GM19455 (cell line): ENCODE results near the gene TMEM170B.
"Not testable (repeated sequence)": the region's sequence is repeated elsewhere in the genome, so short reads cannot be mapped to it uniquely, and the experiment has no call there.

Source experiments
- ATAC-seq: cut with Tn5 transposase; IDR thresholded peaks from one replicate; pipeline ENCODE4 v1.9.1; 2021; ENCODE audit not compliant: unreplicated experiment

TMEM170B gene

DNA sequence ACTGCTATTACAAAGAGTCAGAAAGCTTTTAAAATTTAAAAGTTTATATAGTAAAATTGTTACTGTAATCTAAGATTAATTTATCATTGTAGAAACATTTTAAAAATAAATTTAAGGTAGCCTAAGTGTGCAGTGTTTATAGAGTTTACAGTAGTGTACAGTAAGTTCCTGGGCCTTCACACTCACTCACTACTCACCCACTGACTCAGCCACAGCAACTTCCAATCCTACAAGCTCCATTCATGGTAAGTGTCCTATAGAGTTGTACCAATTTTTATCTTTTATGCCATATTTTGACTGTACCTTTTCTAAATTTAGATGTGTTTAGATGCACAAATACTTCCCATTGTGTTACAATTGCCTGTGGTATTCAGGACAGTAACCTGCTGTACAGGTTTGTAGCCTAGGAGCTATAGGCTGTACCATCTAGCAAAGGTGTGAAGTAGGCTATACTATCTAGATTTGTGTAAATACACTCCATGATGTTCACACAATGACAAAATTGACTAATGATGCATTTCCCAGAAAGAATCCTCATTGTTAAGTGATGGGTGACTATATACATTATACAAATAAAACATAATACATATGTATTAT lies 10.2 kb upstream of the TMEM170B start:
- ATAC-seq, result no peak

- ATAC-seq, result no peak
Observed at GRCh38 chr6:11528996-11529395, 8.6 kb upstream of the TMEM170B start.

- no peak for ATAC-seq
Observed at GRCh38 chr6:11532097-11532496, 5.5 kb upstream of the TMEM170B start.

GRCh38 chr6:11534561-11534960 lies 3.0 kb upstream of the TMEM170B start:
- no peak for ATAC-seq

DNA sequence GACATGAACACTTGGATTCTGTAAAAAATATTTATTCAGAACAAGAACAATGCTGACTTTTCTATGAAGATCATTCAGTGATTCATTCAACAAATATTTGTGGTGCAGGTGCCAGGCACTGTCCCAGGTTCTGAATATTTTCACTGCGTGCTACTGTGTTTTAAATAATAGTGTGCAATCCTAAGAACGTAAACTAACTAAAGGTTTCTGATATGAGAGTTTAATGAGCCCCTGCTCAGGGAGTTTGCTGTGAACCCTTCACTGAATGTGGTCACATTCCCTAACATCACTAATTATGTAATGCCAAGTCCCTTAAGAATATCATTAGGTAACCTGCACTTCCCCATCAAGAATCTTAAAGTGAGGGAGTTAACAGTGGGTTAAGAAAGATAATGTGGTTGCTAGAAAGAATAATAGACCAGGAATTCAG lies 1.7 kb upstream of the TMEM170B start:
- ATAC-seq, result no peak

- no peak for ATAC-seq
Observed at GRCh38 chr6:11536795-11537194, 754 bp upstream of the TMEM170B start.

DNA sequence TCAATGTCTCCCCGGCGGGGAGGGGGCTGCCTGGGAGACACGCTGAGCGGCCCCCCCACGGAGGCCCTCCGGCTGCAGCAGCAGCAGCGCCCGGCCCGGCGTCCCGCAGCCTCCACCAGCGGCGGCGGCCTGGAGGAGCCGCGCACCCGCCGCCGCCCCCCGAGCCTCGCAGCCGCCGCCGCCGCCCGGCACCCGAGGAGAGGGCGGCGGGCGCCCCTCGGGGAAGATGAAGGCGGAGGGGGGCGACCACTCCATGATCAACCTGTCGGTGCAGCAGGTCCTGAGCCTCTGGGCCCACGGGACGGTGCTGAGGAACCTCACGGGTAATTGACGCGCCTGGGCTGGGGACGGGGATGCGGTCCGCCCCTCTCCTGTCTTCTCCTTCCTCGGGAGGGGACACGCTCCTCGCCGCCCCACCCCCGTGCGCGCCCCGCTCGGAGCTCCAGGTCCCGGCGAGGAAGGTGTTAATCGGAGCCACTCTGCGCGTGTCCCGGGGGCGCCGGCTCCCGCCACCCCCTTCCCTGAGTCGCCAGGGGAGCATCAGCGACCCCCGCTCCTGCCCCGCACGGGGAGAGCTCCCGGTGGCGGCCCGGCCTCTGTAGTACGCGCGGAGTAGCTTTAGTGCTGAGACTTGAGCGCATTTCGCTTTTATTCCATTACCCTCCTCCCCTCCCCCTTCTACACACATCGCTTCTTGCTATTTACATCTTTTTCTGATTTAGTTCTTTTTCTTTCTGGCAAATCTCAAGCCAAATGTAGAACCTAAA lies 686 bp downstream of the TMEM170B start:
- peak; percentile 30 for ATAC-seq

- ATAC-seq, result no peak
Observed at GRCh38 chr6:11538819-11539468, 1.4 kb downstream of the TMEM170B start.

DNA sequence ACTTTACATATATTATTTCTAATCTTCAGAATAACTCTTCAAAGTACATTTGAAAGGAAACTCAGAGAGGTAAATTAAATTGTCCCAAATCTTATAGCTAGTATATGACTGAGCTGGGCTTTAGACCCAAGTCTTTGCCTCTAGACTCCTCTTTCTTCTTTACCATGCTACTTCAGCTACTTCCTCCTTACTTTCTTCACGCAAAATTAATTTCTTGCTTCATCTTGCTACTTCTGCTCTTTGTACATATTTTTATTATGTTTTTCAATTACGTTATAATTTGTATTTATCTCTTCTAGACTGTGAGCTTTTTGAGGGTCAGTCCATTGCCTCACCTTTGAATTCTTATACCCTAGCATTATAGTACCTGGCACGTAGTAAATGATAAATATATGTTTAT lies 5.3 kb downstream of the TMEM170B start:
- no peak for ATAC-seq

DNA sequence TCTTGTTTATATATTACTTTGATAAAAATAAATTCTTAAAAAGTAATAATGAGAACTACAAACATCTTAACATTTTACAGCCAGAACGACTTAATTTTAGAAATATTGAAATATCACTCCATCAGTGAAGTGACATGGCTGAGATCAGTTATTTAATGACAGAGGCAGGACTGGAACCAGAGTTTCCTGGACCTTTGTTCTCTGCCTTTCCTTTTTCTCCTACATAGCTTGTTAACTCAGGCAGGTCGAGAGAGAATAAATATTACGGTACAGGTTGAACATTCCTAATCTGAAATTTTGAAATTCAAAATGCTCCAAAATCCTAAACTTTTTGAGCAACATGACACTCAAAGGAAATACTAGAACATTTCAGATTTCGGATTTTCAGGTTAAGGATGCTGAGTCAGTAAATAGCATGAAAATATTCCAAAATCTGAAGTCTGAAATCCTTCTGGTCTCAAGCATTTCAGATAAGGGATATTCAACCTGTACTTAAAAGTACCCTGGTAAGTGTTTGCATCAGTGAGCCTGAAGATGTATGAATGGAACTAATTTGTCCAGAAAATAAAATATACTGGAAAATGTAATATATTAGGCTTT lies 6.5 kb downstream of the TMEM170B start:
- ATAC-seq, result no peak

DNA sequence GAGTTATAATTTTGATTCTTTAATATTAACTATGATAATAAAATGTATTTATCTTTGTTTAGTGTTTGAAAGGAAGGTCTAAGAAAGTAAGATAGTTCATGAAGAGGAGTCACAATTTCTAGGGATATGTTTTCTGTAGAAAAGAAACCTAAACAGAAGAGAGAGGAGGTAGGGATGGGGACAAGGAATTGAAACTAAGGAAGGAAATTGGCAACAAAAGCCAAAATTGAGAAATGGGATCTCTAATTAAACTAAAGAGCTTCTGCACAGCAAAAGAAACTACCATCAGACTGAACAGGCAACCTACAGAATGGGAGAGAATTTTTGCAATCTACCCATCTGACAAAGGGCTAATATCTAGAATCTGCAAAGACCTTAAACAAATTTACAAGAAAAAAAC lies 10.3 kb downstream of the TMEM170B start:
- not testable (repeated sequence) for ATAC-seq

- not testable (repeated sequence) for ATAC-seq
Observed at GRCh38 chr6:11548578-11548977, 11.0 kb downstream of the TMEM170B start.

DNA sequence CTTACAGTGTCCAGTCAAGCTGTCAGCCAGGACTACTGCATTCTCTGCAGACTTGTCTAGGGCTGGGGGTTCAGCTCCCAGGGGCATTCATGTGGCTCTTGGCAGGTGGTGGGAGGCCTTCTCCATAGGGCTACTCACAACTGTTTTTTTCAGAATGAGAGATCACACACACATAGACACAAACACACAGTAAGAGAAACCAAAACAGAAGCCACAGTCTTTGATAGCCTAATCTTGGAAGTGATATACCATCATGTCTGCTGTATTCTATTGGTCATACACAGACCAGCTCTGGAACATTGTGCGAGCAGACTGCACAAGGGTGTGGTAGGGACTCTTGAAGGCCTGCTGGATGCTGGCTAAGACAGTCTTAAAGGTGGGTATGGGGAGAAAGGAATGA lies 13.5 kb downstream of the TMEM170B start:
- no peak for ATAC-seq

DNA sequence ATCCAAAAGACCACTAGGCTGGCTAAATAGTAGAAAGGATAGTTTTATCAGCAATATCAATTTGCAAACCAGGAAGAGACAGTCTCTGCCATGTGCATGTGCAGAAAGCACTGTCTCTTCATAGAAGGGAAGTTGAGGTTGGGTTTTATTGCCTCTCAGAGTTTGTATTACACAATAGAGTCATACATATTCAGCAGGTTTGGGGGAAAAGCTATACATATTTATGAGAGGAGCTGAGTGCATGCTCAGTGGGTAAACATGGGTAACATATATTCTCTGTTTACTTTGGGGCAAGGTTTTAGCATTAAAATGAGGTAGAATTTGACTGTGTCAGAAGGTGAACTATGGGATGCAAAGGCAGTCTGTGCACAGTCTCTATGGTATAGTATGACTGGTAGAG lies 14.9 kb downstream of the TMEM170B start:
- no peak for ATAC-seq

DNA sequence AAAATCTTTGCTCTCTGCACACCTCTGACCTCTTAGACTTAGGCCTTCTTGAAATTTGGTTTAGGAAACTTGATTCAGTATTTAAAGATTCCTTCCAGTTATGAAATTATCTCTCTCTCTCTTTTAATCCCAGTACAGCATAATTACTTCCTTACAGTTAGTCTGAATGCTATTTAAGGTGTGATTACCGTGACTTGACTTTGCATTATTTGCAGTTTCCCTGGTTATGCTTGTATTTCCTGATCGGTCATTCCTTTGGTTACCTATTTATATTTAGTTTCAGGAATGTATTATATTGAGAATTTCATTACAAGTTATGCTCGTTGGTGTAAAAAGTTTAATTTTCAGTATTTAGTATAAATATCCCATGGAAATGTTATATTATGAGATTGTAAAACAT lies 16.3 kb downstream of the TMEM170B start:
- no peak for ATAC-seq

DNA sequence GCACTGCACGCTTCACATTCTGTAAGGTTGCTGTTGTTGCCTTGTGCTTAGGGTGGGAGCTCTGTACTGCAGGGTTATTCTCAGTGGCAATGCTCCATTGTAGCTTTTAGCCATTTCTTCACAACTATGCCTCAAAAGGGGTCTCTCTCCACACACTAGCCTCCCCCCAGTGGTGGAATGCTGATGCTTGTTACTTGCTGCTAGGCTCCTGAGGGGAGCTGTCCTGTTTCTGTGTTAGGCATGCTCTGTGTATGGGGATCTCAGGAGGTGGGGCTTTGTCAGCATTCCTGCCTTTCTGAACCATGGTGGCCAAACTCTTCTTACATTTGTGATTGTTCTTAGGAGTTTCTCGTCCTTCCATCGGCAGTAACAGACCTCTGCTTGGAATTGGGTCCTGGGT lies 18.8 kb downstream of the TMEM170B start:
- no peak for ATAC-seq

DNA sequence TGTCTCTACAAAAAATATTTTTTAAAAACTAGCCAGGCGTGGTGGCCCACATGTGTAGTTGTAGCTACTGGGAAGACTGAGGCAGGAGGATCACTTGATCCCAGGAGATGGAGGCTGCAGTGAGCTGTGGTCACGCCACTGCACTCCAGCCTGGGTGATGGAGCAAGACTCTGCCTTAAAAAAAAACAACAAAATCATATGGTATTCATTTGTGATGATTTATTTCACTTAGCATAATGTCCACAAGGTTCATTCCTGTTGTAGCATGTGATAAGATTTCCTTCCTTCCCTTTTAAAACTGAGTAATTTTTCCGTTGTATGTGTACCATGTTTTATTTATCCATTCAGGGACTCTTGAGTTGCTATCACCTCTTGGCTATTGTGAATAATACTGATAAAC lies 26.2 kb downstream of the TMEM170B start:
- no peak for ATAC-seq

GRCh38 chr6:11566609-11567008 lies 29.1 kb downstream of the TMEM170B start:
- ATAC-seq, result no peak

DNA sequence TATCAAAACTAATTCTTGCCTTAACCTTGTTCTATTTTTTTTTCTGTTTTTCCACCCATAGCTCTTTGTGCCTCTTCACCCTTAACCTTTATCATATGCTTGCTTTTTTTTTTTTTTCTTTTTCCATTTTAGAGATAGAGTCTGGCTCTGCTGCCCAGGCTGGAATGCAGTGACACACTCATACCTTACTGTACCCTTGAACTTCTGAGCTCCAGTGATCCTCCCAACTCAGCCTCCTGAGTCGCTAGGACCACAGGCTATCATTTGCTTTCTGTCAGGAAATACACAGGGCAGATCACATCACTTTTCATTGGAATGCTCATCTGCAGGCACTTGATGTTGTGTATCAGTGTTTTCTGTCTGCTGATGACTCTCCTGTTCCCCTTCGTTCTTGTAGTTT lies 33.5 kb downstream of the TMEM170B start:
- no peak for ATAC-seq

- peak; percentile 92 for ATAC-seq
Observed at GRCh38 chr6:11575408-11576033, 38.0 kb downstream of the TMEM170B start.

DNA sequence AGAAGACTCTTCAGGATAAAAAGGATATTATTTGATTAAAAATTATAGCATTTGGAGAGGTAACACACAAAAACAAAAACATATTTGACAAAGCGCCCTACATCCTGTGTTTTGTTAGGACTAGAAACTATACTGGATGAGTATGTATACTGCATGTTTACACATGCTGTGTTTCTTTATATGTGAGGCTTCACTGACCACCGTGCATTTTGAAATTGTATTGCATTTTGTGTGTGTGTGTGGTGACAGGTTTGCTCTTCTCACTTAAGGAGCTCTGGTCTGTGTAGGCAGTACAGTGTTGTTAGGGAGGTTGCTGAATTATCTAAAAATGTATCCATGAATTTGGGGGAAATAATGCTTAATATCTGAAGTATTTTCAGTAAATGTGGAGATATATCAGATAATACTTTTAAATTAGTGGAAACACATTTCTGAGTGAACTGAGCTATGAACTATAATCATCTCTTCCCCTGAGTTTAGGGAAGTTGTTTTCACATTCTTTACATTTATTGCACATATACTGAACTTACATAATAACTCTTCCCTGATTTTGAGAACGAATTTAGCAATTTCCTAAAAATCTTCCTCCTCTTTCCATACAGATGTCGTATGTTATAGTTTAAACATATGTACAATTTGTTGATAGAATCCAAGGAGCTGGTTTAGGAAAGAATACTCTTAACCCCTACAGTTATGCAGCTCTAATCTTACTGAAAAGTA lies 43.3 kb downstream of the TMEM170B start:
- ATAC-seq, result no peak
